NCI-H345 treated with DMSO at 0.1 percent for 48 hours (cell line): ENCODE results near the gene VEGFD.

Experiments
- DNase-seq: peaks from one replicate; lab custom pipeline; 2025; ENCODE audit not compliant: unreplicated experiment; lab: John Stamatoyannopoulos, UW

The VEGFD gene

DNA sequence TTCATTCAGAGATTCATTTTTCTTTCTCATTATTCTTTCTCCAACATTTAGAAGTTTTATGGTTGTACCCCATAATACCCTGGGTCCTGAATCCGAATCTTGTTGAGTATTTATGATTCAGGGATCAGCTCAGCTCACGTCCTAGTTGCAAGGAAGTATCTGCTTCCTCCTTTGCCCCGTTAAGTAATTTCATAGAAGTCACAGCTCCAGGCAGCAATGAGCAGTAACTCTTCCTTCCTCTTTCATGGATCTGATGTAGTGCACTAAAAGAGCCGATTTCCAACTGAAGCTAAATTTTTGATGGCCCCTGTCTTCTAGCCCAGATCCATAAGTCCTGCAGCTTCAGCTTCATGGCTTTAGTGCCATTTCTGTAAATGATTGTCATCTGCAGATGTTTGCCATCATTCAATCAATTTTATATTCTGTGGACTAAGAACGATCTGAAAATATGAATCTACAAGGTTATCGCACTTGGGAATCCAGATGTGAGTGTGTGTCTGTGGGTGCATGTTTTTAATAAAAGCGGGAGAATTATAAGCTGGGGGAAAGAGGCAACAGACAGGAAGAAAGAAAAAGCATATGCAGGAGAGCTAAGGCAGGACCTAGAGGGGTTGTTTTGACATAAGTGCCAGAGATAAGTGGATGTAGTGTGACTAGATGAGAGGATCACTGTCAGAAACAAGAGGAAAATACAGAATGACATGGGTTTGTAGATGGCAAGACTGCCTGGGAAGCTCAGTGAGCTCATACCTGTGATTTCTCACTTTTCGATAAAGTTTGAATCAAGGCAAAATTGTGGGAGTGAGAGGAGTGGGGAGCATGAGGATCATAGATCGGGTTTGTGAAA is 17.5 kb downstream of the VEGFD start:
- no peak for DNase-seq

DNA sequence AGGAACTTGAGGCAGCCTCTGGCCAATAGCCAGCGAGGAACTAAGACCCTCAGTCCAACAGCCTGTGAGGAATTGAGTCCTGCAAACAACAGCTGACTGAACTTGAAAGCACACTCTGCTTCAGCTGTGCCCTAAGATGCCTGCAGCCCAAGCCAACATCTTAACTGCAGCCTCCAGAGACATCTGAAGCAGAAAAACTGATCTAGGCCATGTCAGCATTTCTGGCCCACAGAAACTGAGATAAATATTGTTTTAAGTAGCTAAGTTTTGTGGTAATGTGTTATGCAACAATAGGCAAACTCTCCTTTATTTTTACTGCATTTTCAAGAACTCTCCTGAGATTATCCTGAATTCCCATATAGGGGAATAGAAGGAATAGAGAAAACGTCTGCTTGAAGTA is 24.5 kb downstream of the VEGFD start:
- no peak for DNase-seq

DNA sequence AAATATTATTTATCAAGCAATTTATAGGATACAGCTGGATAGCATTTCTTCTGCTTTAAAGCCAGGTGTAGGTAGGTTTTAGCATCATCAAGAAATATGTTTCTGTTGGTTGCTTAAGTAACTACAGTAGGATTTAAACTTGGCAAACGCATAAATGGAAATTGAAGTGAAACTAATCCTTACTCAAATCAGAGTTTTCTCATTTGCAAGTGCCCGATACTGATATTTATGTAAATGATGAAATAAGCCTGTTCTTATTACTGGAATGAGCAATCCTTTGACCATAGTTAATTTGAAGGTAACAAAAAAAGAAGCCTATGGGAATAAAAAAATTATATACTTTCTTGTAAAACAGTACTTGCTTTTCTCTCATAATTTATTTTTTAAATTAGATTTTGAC is 25.7 kb downstream of the VEGFD start:
- DNase-seq = no peak

DNA sequence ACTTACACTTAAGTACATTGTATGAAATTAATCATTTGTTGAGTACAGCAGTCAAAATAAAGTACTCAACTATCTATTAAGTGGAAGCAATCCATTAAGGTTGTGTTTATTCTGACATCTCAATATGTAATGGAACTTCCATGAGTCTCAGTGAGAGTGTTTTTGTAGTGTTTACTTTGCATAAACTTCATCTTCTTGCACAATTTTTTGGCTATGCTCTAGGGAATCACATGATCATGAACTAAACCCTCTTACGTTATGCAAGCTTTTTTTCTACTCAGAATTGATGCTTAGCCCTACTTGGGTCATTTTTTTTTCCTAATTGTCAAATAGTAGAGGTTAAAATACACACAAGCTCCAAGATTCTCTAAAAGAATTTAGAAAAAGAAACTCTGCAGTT is 27.8 kb downstream of the VEGFD start:
- no peak for DNase-seq

DNA sequence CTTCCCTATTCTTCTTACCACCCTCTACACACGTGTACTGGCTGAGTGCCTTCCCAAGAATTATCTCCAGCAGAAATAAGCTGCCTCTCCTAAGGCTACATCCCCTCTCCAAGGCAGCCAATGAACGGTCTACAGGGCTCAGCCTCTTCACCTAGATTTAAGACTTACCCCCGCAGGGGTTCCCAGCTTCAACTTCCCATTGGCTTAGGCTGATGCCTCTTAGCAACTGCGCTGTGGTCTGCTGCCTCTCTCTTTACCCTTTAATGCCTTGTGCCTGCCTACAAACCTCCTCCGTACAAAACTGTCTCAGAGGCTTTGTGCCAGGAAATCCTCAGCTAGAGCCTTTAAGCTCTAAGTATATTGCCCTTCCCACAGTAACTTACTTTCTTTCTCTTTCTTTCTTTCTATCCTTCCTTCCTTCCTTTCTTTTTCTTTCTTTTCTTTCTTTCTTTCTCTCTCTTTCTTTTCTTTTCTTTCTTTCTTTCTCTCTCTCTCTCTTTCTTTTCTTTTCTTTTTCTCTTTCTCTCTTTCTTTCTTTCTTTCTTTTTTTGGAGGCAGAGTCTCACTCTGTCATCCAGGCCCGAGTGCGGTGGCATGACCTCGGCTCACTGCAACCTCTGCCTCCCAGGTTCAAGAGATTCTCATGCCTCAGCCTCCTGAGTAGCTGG is 33.8 kb downstream of the VEGFD start:
- DNase-seq = no peak

GRCh38 chrX:15349046-15349445 is 35.2 kb downstream of the VEGFD start:
- DNase-seq = peak; percentile 27

- DNase-seq = no peak
Measured at GRCh38 chrX:15345976-15346375, 38.2 kb downstream of the VEGFD start.

GRCh38 chrX:15344106-15344505 is 40.1 kb downstream of the VEGFD start:
- DNase-seq = no peak

DNA sequence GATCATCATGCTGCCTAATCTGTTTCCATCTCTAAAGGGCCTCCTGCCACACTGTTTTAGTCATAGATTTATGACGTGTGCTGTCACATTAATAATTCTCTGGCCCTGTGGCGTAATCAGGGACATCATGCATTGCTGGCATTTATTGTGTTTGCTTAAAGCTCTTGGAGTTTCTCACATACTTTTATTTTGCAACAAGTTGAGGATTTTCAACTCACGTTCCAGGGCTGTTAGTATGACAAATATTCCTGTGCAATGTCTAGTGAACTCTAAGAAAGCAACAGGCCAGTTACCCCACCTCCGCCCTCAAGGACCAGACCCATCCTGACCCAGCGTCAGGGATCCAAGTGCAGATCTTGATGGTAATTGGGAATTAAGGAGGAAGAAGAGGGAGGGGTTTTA is 41.1 kb downstream of the VEGFD start:
- DNase-seq = no peak

- no peak for DNase-seq
Measured at GRCh38 chrX:15340867-15341266, 43.3 kb downstream of the VEGFD start.

GRCh38 chrX:15336023-15336413 is 48.2 kb downstream of the VEGFD start:
- peak; percentile 35 for DNase-seq

- peak; percentile 89 for DNase-seq
Measured at GRCh38 chrX:15335135-15336022, 48.8 kb downstream of the VEGFD start, which contains the start of gene PIGA. TSS of gene PIGA (minus strand) at chrX:15335523. CDS start at chrX:15331930, 3,593 bp downstream.

DNA sequence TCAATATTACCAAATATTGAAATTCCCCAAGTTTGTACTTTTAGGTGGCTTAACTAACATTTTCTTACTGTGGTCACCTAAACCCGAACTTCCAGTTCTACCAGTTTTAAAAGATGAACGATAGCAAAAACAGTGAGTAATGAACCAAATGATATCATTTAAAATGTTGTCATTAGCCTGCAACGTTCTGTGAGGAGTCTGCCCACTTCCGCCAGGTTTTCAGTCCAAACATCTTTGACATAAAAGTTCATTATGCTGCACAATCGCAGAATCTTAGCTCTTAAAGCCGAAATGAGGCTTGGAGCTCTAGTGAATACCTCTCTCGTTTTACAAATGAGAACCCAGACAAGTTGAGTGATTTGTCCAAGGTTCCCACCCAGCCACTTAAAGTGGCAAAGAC is 49.7 kb downstream of the VEGFD start:
- no peak for DNase-seq

DNA sequence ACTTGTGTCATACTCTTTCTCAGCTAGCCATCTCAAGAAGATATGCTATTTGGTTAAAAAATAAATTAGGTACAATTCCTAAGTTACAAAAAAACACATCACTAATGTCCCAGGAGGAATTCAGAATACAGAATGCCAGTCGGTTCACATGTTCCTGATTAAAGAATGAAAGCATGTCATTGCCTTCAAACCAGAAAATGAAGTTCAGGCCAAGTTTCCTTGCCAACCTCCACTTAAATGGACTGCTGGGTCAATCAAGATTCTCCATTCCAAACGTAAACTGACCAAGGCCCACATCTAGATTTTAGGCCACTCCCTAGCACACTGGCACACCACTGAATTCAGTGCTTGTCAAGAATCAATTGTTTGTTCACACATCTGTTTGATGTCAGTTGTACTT is 55.4 kb downstream of the VEGFD start:
- no peak for DNase-seq

DNA sequence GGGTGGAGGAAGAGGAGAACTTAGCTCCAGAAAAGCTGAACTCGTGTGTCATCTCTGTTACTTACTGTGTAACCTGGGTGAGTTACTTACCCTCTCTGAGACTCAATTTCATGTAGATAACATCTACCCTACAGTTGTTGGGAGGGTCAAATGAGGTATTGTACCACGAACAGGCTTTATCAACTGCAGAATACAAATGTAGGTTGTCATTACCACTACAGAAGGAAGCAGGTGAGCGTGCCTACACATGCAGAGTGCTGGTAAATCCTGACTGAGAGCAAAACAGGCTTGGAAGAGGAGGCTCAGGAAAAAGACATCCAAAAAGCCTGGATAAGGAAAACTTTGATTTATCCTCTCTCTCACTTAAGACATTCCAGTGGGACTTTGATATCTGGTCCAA is 56.1 kb downstream of the VEGFD start:
- no peak for DNase-seq

DNA sequence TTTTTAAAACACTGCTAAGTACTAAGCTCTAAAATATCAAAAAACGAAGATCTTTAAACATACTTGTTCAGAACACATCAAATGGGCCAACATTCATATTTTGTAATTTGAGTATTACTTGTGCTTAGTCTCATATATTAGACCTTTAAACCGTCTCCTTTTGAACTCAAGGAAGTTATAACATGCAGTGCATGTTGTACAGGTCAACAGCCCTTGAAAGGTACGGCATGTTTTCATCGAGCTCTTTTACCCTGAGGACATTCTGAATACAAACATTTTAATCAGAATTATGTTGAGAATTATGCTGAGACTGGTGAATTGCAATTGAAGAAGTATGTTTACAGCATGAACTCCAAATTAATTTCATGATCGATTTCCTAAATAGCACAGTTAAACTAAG is 61.7 kb downstream of the VEGFD start:
- DNase-seq = no peak

DNA sequence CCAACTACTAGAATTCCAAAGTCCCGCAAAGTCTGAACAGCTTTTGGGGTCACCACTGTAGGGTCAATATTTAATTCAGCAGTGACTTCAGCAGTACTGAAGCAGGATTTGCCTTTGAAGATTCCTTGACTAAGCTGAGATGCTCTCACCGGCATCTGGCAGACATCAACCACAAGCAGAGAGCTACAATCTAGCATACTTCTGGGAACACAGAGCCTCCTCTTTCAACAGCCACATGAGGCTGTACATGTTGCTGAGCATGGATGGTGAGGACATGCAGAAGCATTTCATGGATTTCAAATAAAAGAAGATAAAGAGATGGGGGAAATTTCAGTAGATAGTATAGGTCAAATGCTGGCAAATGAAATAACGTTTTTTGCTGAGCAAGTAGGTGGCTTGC is 62.1 kb downstream of the VEGFD start:
- DNase-seq = no peak

DNA sequence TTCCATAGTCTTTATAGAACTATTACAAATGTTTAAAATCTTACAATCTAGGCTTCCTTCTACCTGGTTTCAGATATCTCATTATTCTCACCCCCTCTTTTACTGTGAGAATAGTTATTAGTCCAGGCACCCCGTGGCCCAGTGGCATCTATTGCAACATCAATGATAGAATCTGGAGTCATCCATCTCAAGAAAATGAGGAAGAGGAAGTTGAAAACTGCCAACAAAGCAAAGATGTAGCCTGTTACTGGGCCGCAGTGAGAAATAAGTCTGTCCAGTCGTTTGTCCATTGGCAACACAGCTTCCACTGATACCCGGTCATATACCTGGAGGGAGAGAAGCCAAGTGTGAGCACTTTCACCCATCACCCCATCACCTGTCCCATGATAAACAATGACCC is 62.8 kb downstream of the VEGFD start:
- DNase-seq = no peak

GRCh38 chrX:15320297-15320696 is 63.9 kb downstream of the VEGFD start:
- no peak for DNase-seq

DNA sequence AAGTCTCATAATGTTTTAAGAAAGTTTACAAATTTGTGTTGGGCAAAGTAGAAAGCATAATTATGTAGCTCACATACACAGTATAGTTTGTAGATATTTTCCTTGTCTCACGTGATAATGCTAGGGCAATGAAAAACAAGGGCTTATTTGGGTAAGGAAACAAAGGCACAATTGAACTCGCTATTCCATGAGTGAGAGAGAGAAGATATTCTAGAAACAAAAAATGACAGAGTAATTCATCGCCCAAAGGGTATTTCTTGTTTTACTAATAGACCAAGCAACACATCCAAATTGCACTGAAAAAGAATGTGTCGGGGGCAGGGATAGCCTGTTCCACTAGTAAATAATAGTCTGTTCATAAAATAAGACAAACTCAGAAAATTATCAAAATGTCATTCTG is 65.1 kb downstream of the VEGFD start:
- no peak for DNase-seq

- DNase-seq = no peak
Measured at GRCh38 chrX:15315509-15315908, 68.7 kb downstream of the VEGFD start, which contains the start of gene ASB11. TSS of gene ASB11 (minus strand) at chrX:15315640. CDS start at chrX:15315605, 35 bp downstream.
